ENCODE results near the gene RFESD. TPM values are rescaled to one million over a fixed set of nuclear protein-coding genes. Genes with fewer than 3 reads are reported as not detected.
"Not testable (repeated sequence)": the region's sequence is repeated elsewhere in the genome, so short reads cannot be mapped to it uniquely, and the experiment has no call there.

The RFESD gene
- total RNA-seq, 1 donor from 2014 or later: 0.52 TPM

DNA sequence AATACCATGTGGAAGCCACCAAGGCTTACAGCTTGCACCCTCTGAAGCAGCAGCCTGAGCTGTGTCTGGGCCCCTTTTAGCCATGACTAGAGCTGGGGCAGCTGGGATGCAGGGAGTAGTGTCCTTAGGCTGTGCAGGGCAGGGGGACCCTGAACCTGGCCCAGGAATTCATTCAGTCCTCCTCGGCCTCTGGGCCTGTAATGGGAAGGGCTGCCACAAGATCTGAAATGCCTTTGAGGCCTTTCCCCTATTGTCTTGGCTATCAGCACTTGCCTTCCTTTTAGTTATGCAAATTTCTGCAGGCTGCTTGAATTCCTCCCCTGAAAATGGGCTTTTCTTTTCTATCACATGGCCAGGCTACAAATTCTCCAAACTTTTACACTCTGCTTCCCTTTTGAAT, 17.6 kb upstream of the RFESD start:
- TF ChIP-seq, protein P1, sequence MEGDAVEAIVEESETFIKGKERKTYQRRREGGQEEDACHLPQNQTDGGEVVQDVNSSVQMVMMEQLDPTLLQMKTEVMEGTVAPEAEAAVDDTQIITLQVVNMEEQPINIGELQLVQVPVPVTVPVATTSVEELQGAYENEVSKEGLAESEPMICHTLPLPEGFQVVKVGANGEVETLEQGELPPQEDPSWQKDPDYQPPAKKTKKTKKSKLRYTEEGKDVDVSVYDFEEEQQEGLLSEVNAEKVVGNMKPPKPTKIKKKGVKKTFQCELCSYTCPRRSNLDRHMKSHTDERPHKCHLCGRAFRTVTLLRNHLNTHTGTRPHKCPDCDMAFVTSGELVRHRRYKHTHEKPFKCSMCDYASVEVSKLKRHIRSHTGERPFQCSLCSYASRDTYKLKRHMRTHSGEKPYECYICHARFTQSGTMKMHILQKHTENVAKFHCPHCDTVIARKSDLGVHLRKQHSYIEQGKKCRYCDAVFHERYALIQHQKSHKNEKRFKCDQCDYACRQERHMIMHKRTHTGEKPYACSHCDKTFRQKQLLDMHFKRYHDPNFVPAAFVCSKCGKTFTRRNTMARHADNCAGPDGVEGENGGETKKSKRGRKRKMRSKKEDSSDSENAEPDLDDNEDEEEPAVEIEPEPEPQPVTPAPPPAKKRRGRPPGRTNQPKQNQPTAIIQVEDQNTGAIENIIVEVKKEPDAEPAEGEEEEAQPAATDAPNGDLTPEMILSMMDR (conservative IDR thresholded peaks at IDR 0.05; ENCODE audit: low read depth, low read length): no peak
- DNase-seq (ENCODE audit: low read depth): no peak
- no peak overlapping the region for H3K4me3 ChIP-seq (ENCODE audit: low read depth, low read length)

DNA sequence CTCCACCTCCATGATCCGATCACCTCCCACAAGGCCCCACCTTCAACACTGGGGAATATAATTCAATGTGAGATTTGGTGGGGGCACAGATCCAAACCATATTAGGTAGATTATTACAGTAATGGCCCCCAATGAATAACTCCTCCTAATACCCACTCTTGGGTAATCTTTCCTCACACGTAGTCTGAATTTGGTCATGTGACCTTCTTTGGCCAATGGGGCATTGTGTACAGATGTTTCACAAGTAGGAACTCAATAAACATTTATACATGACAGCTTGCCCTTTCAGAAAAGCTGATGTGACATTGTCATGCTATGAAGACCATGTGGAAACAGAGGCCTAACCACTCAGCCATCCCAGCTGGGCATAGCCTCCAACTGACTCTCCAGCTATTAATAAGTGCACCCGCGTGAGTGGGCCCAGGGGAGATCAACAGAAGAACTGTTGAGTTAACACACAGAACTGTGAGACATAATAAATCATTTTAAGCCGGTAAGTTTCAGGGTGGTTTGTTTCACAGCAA, 16.1 kb upstream of the RFESD start:
- no peak for DNase-seq (ENCODE audit: low read depth)
- TF ChIP-seq, protein P1 (conservative IDR thresholded peaks at IDR 0.05; ENCODE audit: low read depth, low read length): no peak
- H3K4me3 ChIP-seq (ENCODE audit: low read depth, low read length): no peak overlapping the region

DNA sequence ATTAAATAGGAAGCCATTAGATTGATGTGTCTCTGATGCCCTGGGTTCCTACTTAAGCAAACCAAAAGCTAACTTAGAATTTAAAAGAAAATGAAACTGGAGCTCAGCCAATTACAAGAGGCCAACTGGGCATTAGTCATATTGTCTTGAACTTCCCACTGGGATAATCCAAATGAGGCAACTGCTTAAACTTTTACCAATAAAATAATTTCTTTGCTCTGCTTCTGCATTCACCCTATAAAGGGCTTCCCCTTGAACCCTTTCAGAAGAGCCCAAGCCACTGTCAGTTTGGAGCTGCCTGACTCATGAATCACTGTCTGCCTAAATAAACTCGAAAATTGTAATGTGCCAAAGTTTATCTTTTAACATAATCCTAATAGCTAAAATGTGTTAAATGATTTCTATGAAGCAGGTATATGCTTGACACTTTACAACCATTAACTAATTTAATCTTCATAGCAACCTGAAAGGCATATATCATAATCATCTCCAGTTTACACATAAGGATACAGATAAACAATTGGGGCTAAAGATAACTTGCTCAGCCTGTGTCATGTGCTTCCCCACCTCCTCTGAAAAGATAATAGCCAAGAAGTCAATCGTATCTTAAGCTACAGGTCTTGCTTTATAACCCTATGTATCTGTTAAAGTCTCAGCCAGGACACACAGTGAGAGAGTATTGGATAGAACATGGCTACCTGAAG, 15.2 kb upstream of the RFESD start:
- DNase-seq (ENCODE audit: low read depth): peak; percentile 63
- H3K4me3 ChIP-seq (ENCODE audit: low read depth, low read length): no peak overlapping the region
- TF ChIP-seq, protein P1 (conservative IDR thresholded peaks at IDR 0.05; ENCODE audit: low read depth, low read length): no peak

DNA sequence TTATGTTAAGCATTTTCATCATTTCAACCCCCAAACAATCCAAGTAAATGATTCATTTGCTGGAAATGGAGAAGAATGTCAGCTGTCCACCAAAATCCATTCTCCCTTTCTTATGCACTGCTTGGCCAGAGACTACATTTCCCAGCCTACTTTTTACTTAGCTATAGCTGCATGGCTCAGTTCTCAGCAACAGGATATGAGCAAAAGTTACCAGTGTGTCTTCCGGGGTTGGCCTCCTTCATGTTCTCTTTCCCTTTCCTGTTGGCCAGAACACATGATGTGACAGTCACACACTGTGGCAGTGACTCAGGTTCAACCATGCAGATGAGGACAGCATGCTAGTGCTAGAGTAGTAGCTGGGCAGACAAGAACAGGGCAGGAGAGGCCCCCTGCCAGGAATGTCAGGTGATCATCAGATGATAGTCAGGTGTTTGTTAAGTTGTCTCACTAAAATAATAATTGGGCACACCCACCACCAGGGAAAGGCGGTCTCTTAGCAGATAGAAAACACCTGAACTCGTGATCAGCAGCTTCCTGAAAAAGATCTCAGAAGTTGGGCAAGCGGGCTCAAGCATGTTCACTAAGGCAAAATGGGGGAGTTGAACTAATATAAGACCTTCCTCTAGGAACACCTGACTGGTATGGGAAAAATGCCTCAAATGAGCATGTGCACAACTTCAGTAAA, 14.4 kb upstream of the RFESD start:
- DNase-seq (ENCODE audit: low read depth): peak; percentile 47
- TF ChIP-seq, protein P1 (conservative IDR thresholded peaks at IDR 0.05; ENCODE audit: low read depth, low read length): no peak
- no peak overlapping the region for H3K4me3 ChIP-seq (ENCODE audit: low read depth, low read length)

DNA sequence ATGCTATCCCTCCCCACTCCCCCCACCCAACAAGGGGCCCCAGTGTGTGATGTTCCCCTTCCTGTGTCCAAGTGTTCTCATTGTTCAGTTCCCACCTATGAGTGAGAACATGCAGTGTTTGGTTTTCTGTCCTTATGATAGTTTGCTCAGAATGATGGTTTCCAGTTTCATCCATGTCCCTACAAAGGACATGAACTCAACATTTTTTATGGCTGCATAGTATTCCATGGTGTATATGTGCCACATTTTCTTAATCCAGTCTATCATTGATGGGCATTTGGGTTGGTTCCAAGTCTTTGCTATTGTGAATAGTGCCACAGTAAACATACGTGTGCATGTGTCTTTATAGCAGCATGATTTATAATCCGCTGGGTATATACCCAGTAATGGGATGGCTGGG, 13.6 kb upstream of the RFESD start:
- H3K4me3 ChIP-seq (ENCODE audit: low read depth, low read length); DNase-seq (ENCODE audit: low read depth): not testable (repeated sequence)

DNA sequence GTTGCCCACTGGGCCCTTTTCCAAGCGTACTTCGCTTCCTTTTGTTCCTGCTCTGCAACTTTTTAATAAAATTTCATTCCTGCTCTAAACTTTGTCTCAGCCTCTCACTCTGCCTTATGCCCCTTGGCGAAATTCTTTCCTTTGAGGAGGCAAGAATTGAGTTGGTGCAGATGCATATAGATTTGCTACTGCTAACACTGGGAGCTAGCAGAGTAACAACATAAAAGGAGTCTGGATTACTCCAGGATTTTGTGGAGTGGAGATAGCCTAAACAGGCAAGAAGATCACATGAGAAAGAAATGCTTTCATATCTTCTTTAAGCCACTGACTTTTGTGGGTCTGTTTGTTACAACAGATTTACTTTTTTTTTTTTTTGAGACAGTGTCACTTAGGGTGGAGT, 12.9 kb upstream of the RFESD start:
- no peak for DNase-seq (ENCODE audit: low read depth)
- TF ChIP-seq, protein P1 (conservative IDR thresholded peaks at IDR 0.05; ENCODE audit: low read depth, low read length): no peak
- H3K4me3 ChIP-seq (ENCODE audit: low read depth, low read length): no peak overlapping the region

DNA sequence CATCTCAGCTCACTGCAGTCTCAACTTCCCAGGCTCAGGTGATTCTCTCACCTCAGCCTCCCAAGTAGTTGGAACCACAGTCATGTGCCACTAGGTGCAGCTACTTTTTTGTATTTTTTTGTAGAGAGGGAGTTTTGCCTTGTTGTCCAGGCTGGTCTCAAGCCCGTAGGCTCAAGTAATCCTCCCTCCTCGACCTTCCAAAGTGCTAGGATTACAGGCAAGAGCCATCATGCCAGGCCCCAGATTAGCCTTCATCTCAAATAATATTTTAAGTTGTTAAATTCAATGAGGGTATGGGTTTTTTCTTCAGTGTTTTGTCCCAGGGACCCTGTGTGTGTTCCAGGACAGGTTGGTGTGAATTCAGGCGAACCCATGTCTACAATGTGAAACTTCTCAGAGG, 12.5 kb upstream of the RFESD start:
- no peak for DNase-seq (ENCODE audit: low read depth)
- TF ChIP-seq, protein P1 (conservative IDR thresholded peaks at IDR 0.05; ENCODE audit: low read depth, low read length): no peak
- no peak overlapping the region for H3K4me3 ChIP-seq (ENCODE audit: low read depth, low read length)
